ENCODE measurements around the gene PRKCB. TPM values are rescaled to one million over a fixed set of nuclear protein-coding genes. Genes with fewer than 3 reads are reported as not detected.

PRKCB gene
- polyA plus RNA-seq, 3 donors: 57.4 to 87.4 (median 75.5) TPM

DNA sequence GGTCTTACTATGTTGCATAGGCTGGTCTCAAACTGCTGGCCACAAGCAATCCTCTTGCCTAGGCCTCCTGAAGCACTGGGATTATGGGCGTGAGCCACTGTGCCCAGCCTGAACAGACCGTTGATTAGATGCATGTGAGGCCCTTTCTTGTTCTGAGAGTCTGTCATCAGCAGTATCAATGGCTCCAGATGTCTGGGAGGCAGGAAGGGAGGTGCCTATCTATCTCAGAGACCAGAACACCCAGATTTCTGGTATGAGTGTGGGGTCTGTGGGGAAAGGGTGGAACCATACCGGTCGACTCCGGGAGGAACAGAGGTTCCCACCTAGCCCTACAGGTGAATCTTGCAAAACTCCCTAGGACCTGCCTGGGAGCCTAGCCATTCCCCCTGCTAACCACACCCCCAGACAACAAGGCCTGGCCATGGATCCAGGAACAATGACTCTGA, 71.7 kb downstream of the PRKCB start:
- WGBS (ENCODE audit: insufficient coverage): 60% methylated on average over 2 of the region's 5 CpGs
- no peak overlapping the region for H3K9ac ChIP-seq (ENCODE audit: insufficient read depth, low read length, poor library complexity, severe bottlenecking)
- intact Hi-C loops (cut with micrococcal nuclease): no loop called here

GRCh38 chr16:23907903-23908302, 72.1 kb downstream of the PRKCB start:
- Histone ChIP-seq H3K4me1 (ENCODE audit: control insufficient read depth in 1 of 2, insufficient read depth in 2 of 2, low read length in 2 of 2) (peaks cover 7 to 25% of the 10 kb centered on the region in 2 donors), H3K79me2 (ENCODE audit: insufficient read depth, low read length) (peaks cover 94% of the 10 kb centered on the region)
- H3K4me3 Mint-ChIP-seq: no peak overlapping the region

More for the DNA sequence above, 71.7 kb downstream of the PRKCB start:
- Histone ChIP-seq H3K36me3 (replicated peaks in 1 of 2; ENCODE audit: control insufficient read depth in 1 of 2, insufficient read depth in 2 of 2, low read length in 2 of 2) (peaks cover 0 to 12% of the 10 kb centered on the region in 2 donors), H3K4me3 (replicated peaks in 1 of 3; ENCODE audit: low read depth in 2 of 3, low read length in 3 of 3) (no peak overlapping the region), H3K79me2 (ENCODE audit: insufficient read depth, low read length) (peaks cover 94% of the 10 kb centered on the region), H3K27ac (ENCODE audit: low read depth in 1 of 2, low read length in 2 of 2) (peak overlapping the region; percentile 7 to 11), H3K4me1 (ENCODE audit: control insufficient read depth in 1 of 2, insufficient read depth in 2 of 2, low read length in 2 of 2) (peaks cover 7 to 27% of the 10 kb centered on the region in 2 donors), H2AFZ (ENCODE audit: insufficient read depth, low read depth, low read length, poor library complexity, severe bottlenecking) (no peak overlapping the region), H3K9me3 (replicated peaks in 1 of 2; ENCODE audit: control insufficient read depth in 1 of 2, insufficient read depth in 1 of 2, low read length in 2 of 2) (no peaks in the 10 kb centered on the region), H4K20me1 (ENCODE audit: insufficient read depth, low read length) (peaks cover 99% of the 10 kb centered on the region), H3K4me2 (replicated peaks; ENCODE audit: extremely low read depth, low read length, poor library complexity, severe bottlenecking) (no peak overlapping the region), H3K27me3 (ENCODE audit: control insufficient read depth in 2 of 2, insufficient read depth in 2 of 2, low read length in 2 of 2) (no peaks in the 10 kb centered on the region)
- H3K4me1 Mint-ChIP-seq: peaks cover 67% of the 10 kb centered on the region
- H3K36me3 Mint-ChIP-seq: peaks cover 17 to 29% of the 10 kb centered on the region in 2 donors
- peak overlapping the region in 3 of 7 donors; percentile 1 to 79 (median 53) for H3K27ac Mint-ChIP-seq
- no peak for DNase-seq
- no peak overlapping the region for H3K4me3 Mint-ChIP-seq
- H3K27me3 Mint-ChIP-seq (ENCODE audit: low read depth in 3 of 3): peaks cover 0 to 2% (median 0%) of the 10 kb centered on the region in 3 donors
- peaks cover 0 to 3% (median 0%) of the 10 kb centered on the region in 7 donors for H3K9me3 Mint-ChIP-seq
- TF ChIP-seq, protein P1, sequence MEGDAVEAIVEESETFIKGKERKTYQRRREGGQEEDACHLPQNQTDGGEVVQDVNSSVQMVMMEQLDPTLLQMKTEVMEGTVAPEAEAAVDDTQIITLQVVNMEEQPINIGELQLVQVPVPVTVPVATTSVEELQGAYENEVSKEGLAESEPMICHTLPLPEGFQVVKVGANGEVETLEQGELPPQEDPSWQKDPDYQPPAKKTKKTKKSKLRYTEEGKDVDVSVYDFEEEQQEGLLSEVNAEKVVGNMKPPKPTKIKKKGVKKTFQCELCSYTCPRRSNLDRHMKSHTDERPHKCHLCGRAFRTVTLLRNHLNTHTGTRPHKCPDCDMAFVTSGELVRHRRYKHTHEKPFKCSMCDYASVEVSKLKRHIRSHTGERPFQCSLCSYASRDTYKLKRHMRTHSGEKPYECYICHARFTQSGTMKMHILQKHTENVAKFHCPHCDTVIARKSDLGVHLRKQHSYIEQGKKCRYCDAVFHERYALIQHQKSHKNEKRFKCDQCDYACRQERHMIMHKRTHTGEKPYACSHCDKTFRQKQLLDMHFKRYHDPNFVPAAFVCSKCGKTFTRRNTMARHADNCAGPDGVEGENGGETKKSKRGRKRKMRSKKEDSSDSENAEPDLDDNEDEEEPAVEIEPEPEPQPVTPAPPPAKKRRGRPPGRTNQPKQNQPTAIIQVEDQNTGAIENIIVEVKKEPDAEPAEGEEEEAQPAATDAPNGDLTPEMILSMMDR (IDR thresholded peaks at IDR 0.05): no peak

More at GRCh38 chr16:23907903-23908302, 72.1 kb downstream of the PRKCB start:
- intact Hi-C loops (cut with micrococcal nuclease): no loop called here
- H2AFZ ChIP-seq (ENCODE audit: insufficient read depth, low read depth, low read length, poor library complexity, severe bottlenecking): no peak overlapping the region
- H3K4me1 Mint-ChIP-seq: peaks cover 64% of the 10 kb centered on the region
- 40% methylated on average over 7 of the region's 7 CpGs for WGBS (ENCODE audit: insufficient coverage)
- DNase-seq: no peak
- H3K27ac ChIP-seq (ENCODE audit: low read depth in 1 of 2, low read length in 2 of 2): peak overlapping the region in 1 of 2 donors; percentile 11
- H3K27ac Mint-ChIP-seq: peak overlapping the region in 5 of 7 donors; percentile 1 to 79 (median 53)
- no peaks in the 10 kb centered on the region for H3K27me3 ChIP-seq (ENCODE audit: control insufficient read depth in 2 of 2, insufficient read depth in 2 of 2, low read length in 2 of 2)
- no peaks in the 10 kb centered on the region for H3K9me3 ChIP-seq (replicated peaks in 1 of 2; ENCODE audit: control insufficient read depth in 1 of 2, insufficient read depth in 1 of 2, low read length in 2 of 2)
- no peak overlapping the region for H3K4me3 ChIP-seq (replicated peaks in 1 of 3; ENCODE audit: low read depth in 2 of 3, low read length in 3 of 3)
- peaks cover 0 to 12% of the 10 kb centered on the region in 2 donors for H3K36me3 ChIP-seq (replicated peaks in 1 of 2; ENCODE audit: control insufficient read depth in 1 of 2, insufficient read depth in 2 of 2, low read length in 2 of 2)
- TF ChIP-seq, protein P1 (IDR thresholded peaks at IDR 0.05): no peak
- peaks cover 0 to 2% (median 0%) of the 10 kb centered on the region in 3 donors for H3K27me3 Mint-ChIP-seq (ENCODE audit: low read depth in 3 of 3)
- H3K9ac ChIP-seq (ENCODE audit: insufficient read depth, low read length, poor library complexity, severe bottlenecking): no peak overlapping the region
- H3K36me3 Mint-ChIP-seq: peaks cover 18 to 30% of the 10 kb centered on the region in 2 donors
- H3K9me3 Mint-ChIP-seq: peaks cover 0 to 3% (median 0%) of the 10 kb centered on the region in 7 donors
- H3K4me2 ChIP-seq (replicated peaks; ENCODE audit: extremely low read depth, low read length, poor library complexity, severe bottlenecking): no peak overlapping the region
- H4K20me1 ChIP-seq (ENCODE audit: insufficient read depth, low read length): peaks cover 99% of the 10 kb centered on the region

All from CD14-positive monocyte (primary cell).